OCI-LY1 (cell line): ENCODE results near the gene LRMDA.

Experiments
- H2AFZ ChIP-seq: fragments of 200-600 bp; sonication (generic), shearing (Covaris generic); 2 replicates; pipeline ENCODE4 v1.6.0; 2014; ENCODE audit warnings: antibody characterized with exemption, mild to moderate bottlenecking, low read length
- H3F3A ChIP-seq: fragments of 200-600 bp; sonication (generic), shearing (Covaris generic); 2 replicates; pipeline ENCODE4 v1.6.0; 2014; ENCODE audit warnings: mild to moderate bottlenecking, antibody characterized with exemption, low read length, moderate library complexity; ENCODE audit not compliant: insufficient read depth
- H3K27ac ChIP-seq: fragments of 200-600 bp; sonication (generic); 2 replicates; pipeline ENCODE4 v1.5.1; 2014; ENCODE audit warnings: low read length, mixed run types, mild to moderate bottlenecking, low read depth; ENCODE audit not compliant: poor library complexity, severe bottlenecking
- H3K27me3 ChIP-seq: fragments of 200-600 bp; sonication (generic); 2 replicates; pipeline ENCODE4 v1.6.0; 2014; ENCODE audit warnings: antibody characterized with exemption, mild to moderate bottlenecking, low read length, moderate library complexity; ENCODE audit not compliant: insufficient read depth
- H3K36me3 ChIP-seq: fragments of 200-600 bp; sonication (generic); 2 replicates; pipeline ENCODE4 v1.6.1; 2014; ENCODE audit warnings: mild to moderate bottlenecking, antibody characterized with exemption, low read length, moderate library complexity, mixed read lengths; ENCODE audit not compliant: insufficient read depth
- H3K4me1 ChIP-seq: fragments of 200-600 bp; sonication (generic); 2 replicates; pipeline ENCODE4 v1.5.1; 2014; ENCODE audit warnings: mild to moderate bottlenecking, low read length, moderate library complexity; ENCODE audit not compliant: insufficient read depth, severe bottlenecking
- H3K4me2 ChIP-seq: fragments of 200-600 bp; sonication (generic), shearing (Covaris generic); 2 replicates; pipeline ENCODE4 v1.6.1; 2014; ENCODE audit warnings: low read length
- H3K4me3 ChIP-seq: fragments of 200-600 bp; sonication (generic); 2 replicates; pipeline ENCODE4 v1.5.1; 2014; ENCODE audit warnings: low read length, low read depth, mild to moderate bottlenecking, mixed read lengths; ENCODE audit not compliant: poor library complexity, severe bottlenecking
- H3K79me2 ChIP-seq: fragments of 200-600 bp; shearing (Covaris generic); 2 replicates; pipeline ENCODE4 v1.6.1; 2016; ENCODE audit warnings: mixed run types, low read length, mixed read lengths; ENCODE audit not compliant: insufficient read depth
- H3K9ac ChIP-seq: fragments of 200-600 bp; sonication (generic), shearing (Covaris generic); 2 replicates; pipeline ENCODE4 v1.6.1; 2014; ENCODE audit warnings: mild to moderate bottlenecking, low read length, mixed read lengths
- H3K9me2 ChIP-seq: fragments of 200-600 bp; sonication (generic), shearing (Covaris generic); 2 replicates; pipeline ENCODE4 v1.6.1; 2014; ENCODE audit warnings: low read depth, mild to moderate bottlenecking, low read length, mixed read lengths
- H3K9me3 ChIP-seq: fragments of 200-600 bp; shearing (Covaris generic); 2 replicates; pipeline ENCODE4 v1.6.1; 2014; ENCODE audit warnings: low read length, mixed read lengths
- H4K20me1 ChIP-seq: fragments of 200-600 bp; sonication (generic), shearing (Covaris generic); 2 replicates; pipeline ENCODE4 v1.6.0; 2016; ENCODE audit warnings: mild to moderate bottlenecking, low read length; ENCODE audit not compliant: insufficient read depth
- EZH2 ChIP-seq: fragments of 200-600 bp; sonication (generic), shearing (Covaris generic); IDR thresholded peaks from 2 replicates; pipeline ENCODE4 v1.8.0; 2017; ENCODE audit warnings: borderline replicate concordance, mixed run types, mild to moderate bottlenecking, antibody characterized with exemption, low read length, moderate library complexity, mixed read lengths
- TF ChIP-seq, protein P1 (sequence below): fragments of 200-600 bp; sonication (generic), shearing (Covaris generic); IDR thresholded peaks from 2 replicates; pipeline ENCODE4 v1.5.1; 2017; ENCODE audit warnings: mild to moderate bottlenecking, antibody characterized with exemption, low read length, moderate library complexity, mixed read lengths

Gene LRMDA

GRCh38 chr10:75709245-75709644, 277.8 kb downstream of the LRMDA start:
- Histone ChIP-seq H2AFZ (no peak overlapping the region), H3K36me3 (no peaks in the 10 kb centered on the region), H3F3A (no peaks in the 10 kb centered on the region), H3K9ac (no peak overlapping the region), H4K20me1 (no peaks in the 10 kb centered on the region), H3K27ac (no peak overlapping the region), H3K27me3 (no peaks in the 10 kb centered on the region), H3K79me2 (no peaks in the 10 kb centered on the region), H3K4me2 (no peak overlapping the region), H3K4me3 (no peak overlapping the region), H3K9me3 (no peaks in the 10 kb centered on the region), H3K9me2 (no peaks in the 10 kb centered on the region), H3K4me1 (no peaks in the 10 kb centered on the region)
- no peak for TF ChIP-seq EZH2
- TF ChIP-seq, protein P1, sequence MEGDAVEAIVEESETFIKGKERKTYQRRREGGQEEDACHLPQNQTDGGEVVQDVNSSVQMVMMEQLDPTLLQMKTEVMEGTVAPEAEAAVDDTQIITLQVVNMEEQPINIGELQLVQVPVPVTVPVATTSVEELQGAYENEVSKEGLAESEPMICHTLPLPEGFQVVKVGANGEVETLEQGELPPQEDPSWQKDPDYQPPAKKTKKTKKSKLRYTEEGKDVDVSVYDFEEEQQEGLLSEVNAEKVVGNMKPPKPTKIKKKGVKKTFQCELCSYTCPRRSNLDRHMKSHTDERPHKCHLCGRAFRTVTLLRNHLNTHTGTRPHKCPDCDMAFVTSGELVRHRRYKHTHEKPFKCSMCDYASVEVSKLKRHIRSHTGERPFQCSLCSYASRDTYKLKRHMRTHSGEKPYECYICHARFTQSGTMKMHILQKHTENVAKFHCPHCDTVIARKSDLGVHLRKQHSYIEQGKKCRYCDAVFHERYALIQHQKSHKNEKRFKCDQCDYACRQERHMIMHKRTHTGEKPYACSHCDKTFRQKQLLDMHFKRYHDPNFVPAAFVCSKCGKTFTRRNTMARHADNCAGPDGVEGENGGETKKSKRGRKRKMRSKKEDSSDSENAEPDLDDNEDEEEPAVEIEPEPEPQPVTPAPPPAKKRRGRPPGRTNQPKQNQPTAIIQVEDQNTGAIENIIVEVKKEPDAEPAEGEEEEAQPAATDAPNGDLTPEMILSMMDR = no peak

DNA sequence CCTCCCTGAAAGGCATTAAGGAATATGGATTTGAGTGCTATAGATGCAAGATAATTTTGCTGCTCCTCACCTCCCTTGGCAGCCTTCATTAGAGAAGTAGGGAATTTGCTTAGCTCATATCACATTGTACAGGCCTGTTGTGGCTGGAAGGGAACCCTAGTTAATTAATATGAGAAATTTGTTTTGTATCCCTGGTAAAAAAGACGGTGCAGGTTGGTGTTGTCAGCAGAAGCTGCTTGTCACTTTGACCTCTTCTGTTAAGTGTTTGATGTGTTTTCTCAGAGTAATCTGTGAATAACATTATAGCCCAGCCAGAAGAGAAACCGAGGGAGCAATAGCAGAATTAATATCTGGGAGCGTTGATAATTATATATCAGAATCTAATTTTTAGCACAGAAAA, 278.4 kb downstream of the LRMDA start:
- Histone ChIP-seq H3K4me3 (no peak overlapping the region), H3K27me3 (no peaks in the 10 kb centered on the region), H3K9me2 (no peaks in the 10 kb centered on the region), H3K4me1 (no peaks in the 10 kb centered on the region), H3K27ac (no peak overlapping the region), H2AFZ (no peak overlapping the region), H4K20me1 (no peaks in the 10 kb centered on the region), H3K36me3 (no peaks in the 10 kb centered on the region), H3K9me3 (no peaks in the 10 kb centered on the region), H3K4me2 (no peak overlapping the region), H3K9ac (no peak overlapping the region), H3K79me2 (no peaks in the 10 kb centered on the region), H3F3A (no peaks in the 10 kb centered on the region)
- TF ChIP-seq, protein P1 = no peak
- no peak for TF ChIP-seq EZH2

- no peak overlapping the region for H3K4me3 ChIP-seq
- H3K9ac ChIP-seq = no peak overlapping the region
Measured at GRCh38 chr10:75712242-75712880, 280.9 kb downstream of the LRMDA start.

More at GRCh38 chr10:75712242-75712880, 280.9 kb downstream of the LRMDA start:
- H4K20me1 ChIP-seq = no peaks in the 10 kb centered on the region
- no peaks in the 10 kb centered on the region for H3K27me3 ChIP-seq
- no peaks in the 10 kb centered on the region for H3K79me2 ChIP-seq
- no peak for TF ChIP-seq EZH2
- TF ChIP-seq, protein P1 = no peak
- no peaks in the 10 kb centered on the region for H3K4me1 ChIP-seq
- no peaks in the 10 kb centered on the region for H3K36me3 ChIP-seq
- H3K9me2 ChIP-seq = no peaks in the 10 kb centered on the region
- H3K27ac ChIP-seq = no peak overlapping the region
- H2AFZ ChIP-seq = no peak overlapping the region
- H3K9me3 ChIP-seq = no peaks in the 10 kb centered on the region
- no peaks in the 10 kb centered on the region for H3F3A ChIP-seq
- no peak overlapping the region for H3K4me2 ChIP-seq
